ENCODE results near the gene HERC5. TPM values are rescaled to one million over a fixed set of nuclear protein-coding genes. Genes with fewer than 3 reads are reported as not detected.

The HERC5 gene
- total RNA-seq, 1 experiment from 2014 or later, result 17.2 TPM

DNA sequence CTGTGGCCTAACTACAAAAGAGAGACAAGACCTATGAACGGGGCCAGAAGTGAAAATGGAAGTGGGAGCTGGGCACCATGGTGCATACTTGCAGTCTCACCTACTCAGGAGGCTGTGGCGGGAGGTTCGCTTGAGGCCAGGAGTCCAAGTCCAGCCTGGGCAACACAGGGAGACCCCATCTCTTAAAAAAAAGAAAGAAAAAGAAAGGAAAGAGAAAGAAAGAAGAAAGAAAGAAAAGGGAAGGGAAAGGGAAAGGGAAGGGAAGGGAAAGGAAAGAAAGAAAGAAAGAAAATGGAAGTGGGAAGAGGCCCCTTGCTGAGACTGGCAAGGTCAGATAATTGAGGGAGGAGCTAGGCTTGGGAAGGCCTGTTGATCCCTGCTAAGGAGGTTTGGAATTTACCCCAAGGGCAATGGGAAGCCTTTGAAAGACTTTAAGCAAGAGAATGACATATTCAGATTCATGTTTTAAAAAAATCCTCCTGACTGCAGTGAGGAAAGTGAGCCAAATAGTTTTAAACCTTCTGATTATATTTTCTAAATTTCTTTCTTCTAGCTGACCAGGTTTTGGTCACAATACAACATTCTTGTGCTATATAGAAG is 17.7 kb upstream of the HERC5 start:
- Histone ChIP-seq H3K79me1 (ENCODE audit: insufficient read depth, low read depth, low read length, poor library complexity, severe bottlenecking) (no peaks in the 10 kb centered on the region), H3K14ac (ENCODE audit: insufficient read depth, low read length) (no peak overlapping the region), H3K4me2 (ENCODE audit: insufficient read depth, insufficient read length, low read length) (no peak overlapping the region), H3K9me3 (ENCODE audit: control insufficient read depth, low read depth, low read length) (no peaks in the 10 kb centered on the region), H3K79me2 (ENCODE audit: insufficient read depth, low read length) (no peaks in the 10 kb centered on the region), H3K18ac (ENCODE audit: insufficient read length, low read depth, low read length) (no peak overlapping the region), H3T11ph (ENCODE audit: low read length) (no peak overlapping the region), H2AK5ac (ENCODE audit: insufficient read length, low read length) (no peak overlapping the region), H3K9ac (ENCODE audit: extremely low read depth, insufficient read length, low read length) (no peak overlapping the region), H4K8ac (replicated peaks; ENCODE audit: insufficient read length, low read depth, low read length) (no peak overlapping the region), H2BK120ac (ENCODE audit: low read depth, low read length, poor library complexity, severe bottlenecking) (no peak overlapping the region), H3K27ac (ENCODE audit: insufficient read length, low read depth, low read length) (no peak overlapping the region), H2BK5ac (ENCODE audit: insufficient read length, low read length) (no peak overlapping the region), H4K20me1 (ENCODE audit: control insufficient read depth, insufficient read depth, insufficient read length) (no peaks in the 10 kb centered on the region), H3K27me3 (ENCODE audit: insufficient read depth, low read length) (no peaks in the 10 kb centered on the region), H2BK20ac (ENCODE audit: low read depth, low read length, poor library complexity, severe bottlenecking) (no peak overlapping the region), H3K23ac (ENCODE audit: insufficient read length, low read depth, low read length) (no peak overlapping the region), H3K4me1 (ENCODE audit: insufficient read depth, low read length) (peaks cover 5% of the 10 kb centered on the region; the same call in 1 of the 2 replicates), H4K5ac (ENCODE audit: insufficient read length, low read depth, low read length) (no peak overlapping the region), H3K56ac (ENCODE audit: insufficient read length, low read depth, low read length) (no peak overlapping the region), H3K4ac (ENCODE audit: low read depth, low read length) (no peak overlapping the region), H3K23me2 (ENCODE audit: insufficient read length, low read depth, low read length, poor library complexity, severe bottlenecking) (no peaks in the 10 kb centered on the region), H2BK15ac (ENCODE audit: low read depth, low read length) (no peak overlapping the region), H4K91ac (ENCODE audit: insufficient read length, low read depth, low read length) (no peak overlapping the region), H2BK12ac (ENCODE audit: insufficient read length, low read depth, low read length) (no peak overlapping the region), H2AFZ (ENCODE audit: low read length) (no peak overlapping the region)
- Mint-ChIP-seq H3K9me3 (peaks cover 4 to 10% of the 10 kb centered on the region in 2 experiments; a peak in 3 of 5 replicates), H3K36me3 (ENCODE audit: insufficient read depth in 1 of 3, low read depth in 3 of 3) (peaks cover 8 to 24% (median 13%) of the 10 kb centered on the region in 3 experiments; a peak in 6 of 7 replicates), H3K4me3 (no peak overlapping the region; a peak in 1 of 5 replicates), H3K4me1 (peaks cover 20 to 34% of the 10 kb centered on the region in 2 experiments), H3K27me3 (ENCODE audit: low read depth) (no peaks in the 10 kb centered on the region), H3K27ac (peak overlapping the region in 2 of 3 experiments; percentile 23 to 59; a peak in 3 of 7 replicates)
- no CpG with 5 or more reads among the region's 3 CpGs for WGBS (ENCODE audit: extremely low coverage, insufficient read length, low lambda C conversion rate)
- TF ChIP-seq, protein P1, sequence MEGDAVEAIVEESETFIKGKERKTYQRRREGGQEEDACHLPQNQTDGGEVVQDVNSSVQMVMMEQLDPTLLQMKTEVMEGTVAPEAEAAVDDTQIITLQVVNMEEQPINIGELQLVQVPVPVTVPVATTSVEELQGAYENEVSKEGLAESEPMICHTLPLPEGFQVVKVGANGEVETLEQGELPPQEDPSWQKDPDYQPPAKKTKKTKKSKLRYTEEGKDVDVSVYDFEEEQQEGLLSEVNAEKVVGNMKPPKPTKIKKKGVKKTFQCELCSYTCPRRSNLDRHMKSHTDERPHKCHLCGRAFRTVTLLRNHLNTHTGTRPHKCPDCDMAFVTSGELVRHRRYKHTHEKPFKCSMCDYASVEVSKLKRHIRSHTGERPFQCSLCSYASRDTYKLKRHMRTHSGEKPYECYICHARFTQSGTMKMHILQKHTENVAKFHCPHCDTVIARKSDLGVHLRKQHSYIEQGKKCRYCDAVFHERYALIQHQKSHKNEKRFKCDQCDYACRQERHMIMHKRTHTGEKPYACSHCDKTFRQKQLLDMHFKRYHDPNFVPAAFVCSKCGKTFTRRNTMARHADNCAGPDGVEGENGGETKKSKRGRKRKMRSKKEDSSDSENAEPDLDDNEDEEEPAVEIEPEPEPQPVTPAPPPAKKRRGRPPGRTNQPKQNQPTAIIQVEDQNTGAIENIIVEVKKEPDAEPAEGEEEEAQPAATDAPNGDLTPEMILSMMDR (conservative IDR thresholded peaks at IDR 0.05), result no peak
- peak; percentile 64 for DNase-seq
